ENCODE measurements around the gene MCC. TPM values are rescaled to one million over a fixed set of nuclear protein-coding genes. Genes with fewer than 3 reads are reported as not detected.

MCC gene
- total RNA-seq, 4 donors from 2014 or later: 17.0 to 24.8 (median 21.0) TPM

DNA sequence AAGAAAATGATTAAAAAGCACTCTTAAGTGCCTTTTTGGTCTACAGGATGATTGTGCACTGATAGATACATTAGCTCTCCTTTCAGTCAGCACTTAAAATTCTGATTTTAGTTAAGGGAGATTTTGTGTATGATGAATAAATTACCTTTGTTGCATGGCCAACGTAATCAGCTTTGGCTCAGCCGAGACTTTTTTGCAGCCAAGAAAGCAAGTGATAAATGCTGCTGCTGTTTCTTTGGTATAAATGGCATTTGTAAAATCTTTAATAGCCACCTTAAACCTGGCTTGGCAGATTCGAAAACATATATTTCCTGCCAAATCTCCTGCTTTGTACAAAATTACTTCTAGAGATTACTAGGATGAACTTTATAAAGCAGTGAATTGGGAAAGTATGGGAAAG, 364.0 kb downstream of the MCC start:
- Histone ChIP-seq H3K4me3 (no peak overlapping the region), H3K27ac (replicated peaks in 1 of 4) (no peak overlapping the region), H3K27me3 (no peaks in the 10 kb centered on the region), H3K9me3 (no peaks in the 10 kb centered on the region), H3K4me1 (peaks cover 6 to 28% (median 21%) of the 10 kb centered on the region in 4 donors), H3K36me3 (no peaks in the 10 kb centered on the region)
- intact Hi-C loops (cut with DNase I): no loop called here
- 57% methylated on average over 3 of the region's 3 CpGs for WGBS
- TF ChIP-seq CTCF (IDR thresholded peaks at IDR 0.05): no peak
- TF ChIP-seq POLR2A (IDR thresholded peaks at IDR 0.05; ENCODE audit: low read depth): no peak
- no peak for DNase-seq (ENCODE audit: extremely low spot score)

DNA sequence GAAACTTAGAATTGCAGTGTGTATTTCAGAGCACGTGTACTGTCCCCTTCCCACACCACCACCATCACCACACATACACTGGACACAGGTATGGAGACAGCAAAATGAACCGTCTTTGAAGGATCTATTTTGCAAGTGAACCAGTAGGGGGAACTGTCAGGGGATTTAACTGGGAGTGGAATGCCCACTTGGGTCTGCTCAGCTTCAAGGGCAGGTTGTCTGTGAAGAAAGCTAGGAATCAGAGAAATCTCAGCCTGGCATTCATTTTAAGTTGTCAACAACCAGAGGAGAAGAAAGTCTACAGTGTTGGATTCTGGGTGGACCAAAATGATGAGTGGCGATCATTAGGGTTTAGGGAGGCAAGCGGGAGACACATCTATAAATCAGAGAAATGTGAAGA, 364.6 kb downstream of the MCC start:
- intact Hi-C loops (cut with DNase I): no loop called here
- TF ChIP-seq POLR2A (IDR thresholded peaks at IDR 0.05; ENCODE audit: low read depth) (no peak), CTCF (IDR thresholded peaks at IDR 0.05) (no peak), EP300 (IDR thresholded peaks at IDR 0.05) (no peak), POLR2AphosphoS5 (IDR thresholded peaks at IDR 0.05) (no peak)
- peaks cover 12 to 34% (median 27%) of the 10 kb centered on the region in 4 donors for H3K4me1 ChIP-seq
- no peaks in the 10 kb centered on the region for H3K27me3 ChIP-seq
- DNase-seq (ENCODE audit: extremely low spot score): no peak
- H3K36me3 ChIP-seq: no peaks in the 10 kb centered on the region
- H3K27ac ChIP-seq (replicated peaks in 1 of 4): no peak overlapping the region
- 87% methylated on average over 4 of the region's 4 CpGs for WGBS
- no peak overlapping the region for H3K4me3 ChIP-seq
- H3K9me3 ChIP-seq: no peaks in the 10 kb centered on the region

DNA sequence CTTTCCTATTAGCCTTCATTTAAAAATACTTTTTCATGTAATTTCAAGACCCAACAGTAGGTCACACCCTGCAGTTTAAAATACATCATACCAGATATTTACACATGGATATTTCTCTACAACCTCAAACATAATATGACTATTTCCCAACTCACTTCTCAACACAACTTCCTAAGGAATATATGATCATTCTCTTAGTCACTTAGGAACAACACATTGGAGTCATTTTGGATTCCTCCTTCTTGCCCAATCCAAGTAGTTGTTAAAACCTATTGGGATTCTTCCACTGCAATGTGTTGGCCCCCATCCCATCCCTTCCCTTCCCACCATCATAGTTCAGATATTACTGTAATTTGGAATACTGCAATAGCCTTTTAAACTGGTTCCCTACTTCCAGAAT, 366.2 kb downstream of the MCC start:
- H3K4me1 ChIP-seq: peaks cover 28 to 45% (median 42%) of the 10 kb centered on the region in 4 donors
- no peaks in the 10 kb centered on the region for H3K9me3 ChIP-seq
- peak overlapping the region in 1 of 4 donors; percentile 62 for H3K27ac ChIP-seq (replicated peaks in 1 of 4)
- H3K36me3 ChIP-seq: peaks cover 0 to 5% (median 0%) of the 10 kb centered on the region in 4 donors
- no peak overlapping the region for H3K4me3 ChIP-seq
- H3K27me3 ChIP-seq: no peaks in the 10 kb centered on the region
- no peak for DNase-seq (ENCODE audit: extremely low spot score)
- intact Hi-C loops (cut with DNase I): no loop called here
- TF ChIP-seq EP300 (IDR thresholded peaks at IDR 0.05) (no peak), POLR2AphosphoS5 (IDR thresholded peaks at IDR 0.05) (peak in 1 of 2 donors; percentile 20)

- H3K4me1 ChIP-seq: peaks cover 33 to 41% (median 39%) of the 10 kb centered on the region in 4 donors
- H3K4me3 ChIP-seq: no peak overlapping the region
- WGBS: 80% methylated on average over 9 of the region's 9 CpGs
- intact Hi-C loops (cut with DNase I): no loop called here
- no peaks in the 10 kb centered on the region for H3K27me3 ChIP-seq
- DNase-seq (ENCODE audit: extremely low spot score): no peak
- H3K9me3 ChIP-seq: peaks cover 0 to 7% (median 2%) of the 10 kb centered on the region in 4 donors
- peaks cover 0 to 5% (median 0%) of the 10 kb centered on the region in 4 donors for H3K36me3 ChIP-seq
- TF ChIP-seq POLR2AphosphoS5 (IDR thresholded peaks at IDR 0.05) (peak in 1 of 2 donors; percentile 37), POLR2A (IDR thresholded peaks at IDR 0.05; ENCODE audit: low read depth) (no peak), CTCF (IDR thresholded peaks at IDR 0.05) (no peak)
- H3K27ac ChIP-seq (replicated peaks in 1 of 4): peak overlapping the region; percentile 12 to 43 (median 20)
Measured at GRCh38 chr5:113119246-113119924, 368.9 kb downstream of the MCC start.

DNA sequence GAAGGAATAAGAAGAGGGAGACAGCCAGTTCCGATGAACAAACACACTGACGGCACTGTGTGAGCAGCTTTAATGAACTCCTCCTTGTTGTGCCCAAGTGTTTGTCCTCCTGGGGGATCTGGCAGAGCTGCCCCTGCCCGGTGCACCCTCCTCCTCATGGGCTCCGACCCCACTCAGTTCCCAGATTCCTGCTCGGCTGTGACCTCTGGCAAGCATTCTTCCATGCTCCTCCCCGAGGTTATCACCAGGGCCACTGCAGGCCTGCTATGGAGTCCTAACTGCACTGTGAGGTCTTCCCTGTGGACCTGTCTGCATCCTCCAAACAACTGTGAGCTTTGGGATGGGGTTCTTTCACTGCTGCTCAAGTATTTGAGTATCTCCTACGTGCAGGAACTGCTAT, 369.5 kb downstream of the MCC start:
- peaks cover 0 to 7% (median 3%) of the 10 kb centered on the region in 4 donors for H3K9me3 ChIP-seq
- peaks cover 0 to 5% (median 0%) of the 10 kb centered on the region in 4 donors for H3K36me3 ChIP-seq
- H3K4me1 ChIP-seq: peaks cover 31 to 40% (median 34%) of the 10 kb centered on the region in 4 donors
- intact Hi-C loops (cut with DNase I): no loop called here
- TF ChIP-seq POLR2A (IDR thresholded peaks at IDR 0.05; ENCODE audit: low read depth): no peak
- no peak for TF ChIP-seq EP300 (IDR thresholded peaks at IDR 0.05)
- TF ChIP-seq CTCF (IDR thresholded peaks at IDR 0.05): no peak
- TF ChIP-seq POLR2AphosphoS5 (IDR thresholded peaks at IDR 0.05): no peak
- no peak for DNase-seq (ENCODE audit: extremely low spot score)
- H3K4me3 ChIP-seq: no peak overlapping the region
- no peaks in the 10 kb centered on the region for H3K27me3 ChIP-seq
- H3K27ac ChIP-seq (replicated peaks in 1 of 4): peak overlapping the region; percentile 12 to 43 (median 20)
- 68% methylated on average over 7 of the region's 7 CpGs for WGBS
